Suprapubic skin (tissue), 4 donors: ENCODE measurements around the gene DDX31. TPM values are rescaled to one million over a fixed set of nuclear protein-coding genes. Genes with fewer than 3 reads are reported as not detected.
"Not testable (repeated sequence)": the region's sequence is repeated elsewhere in the genome, so short reads cannot be mapped to it uniquely, and the experiment has no call there.

Source experiments
- DNase-seq, 2 donors: peaks; one replicate each; pipeline ENCODE4 v3.0.0-alpha.2; 2019; ENCODE audit warnings: low spot score in 2 of 2
- H3K27ac ChIP-seq: fragments of 200-600 bp; sonication (generic); one replicate; pipeline ENCODE4 v1.5.1; 2019
- H3K27me3 ChIP-seq: fragments of 200-600 bp; sonication (generic); one replicate; pipeline ENCODE4 v1.5.1; 2019
- H3K36me3 ChIP-seq: fragments of 200-600 bp; sonication (generic); one replicate; pipeline ENCODE4 v1.5.1; 2019
- H3K4me1 ChIP-seq: fragments of 200-600 bp; sonication (generic); one replicate; pipeline ENCODE4 v1.5.1; 2019
- H3K4me3 ChIP-seq: fragments of 200-600 bp; sonication (generic); one replicate; pipeline ENCODE4 v1.5.1; 2019; ENCODE audit warnings: mild to moderate bottlenecking
- H3K9me3 ChIP-seq: fragments of 200-600 bp; sonication (generic); one replicate; pipeline ENCODE4 v1.5.1; 2019
- EP300 ChIP-seq: sonication (generic); formaldehyde crosslinking; IDR thresholded peaks from one replicate; pipeline ENCODE4 v1.6.1; 2017; ENCODE audit warnings: antibody characterized with exemption
- POLR2A ChIP-seq, 2 donors: fragments of 450-650 bp; IDR thresholded peaks; one replicate each; pipeline ENCODE4 v1.6.1; 2017; ENCODE audit warnings: antibody characterized with exemption in 2 of 2, mild to moderate bottlenecking in 2 of 2, moderate library complexity in 2 of 2
- POLR2AphosphoS5 ChIP-seq, 3 donors: sonication (generic); formaldehyde crosslinking; IDR thresholded peaks; one replicate each; pipeline ENCODE4 v1.6.1; 2017; ENCODE audit warnings: antibody characterized with exemption in 3 of 3
- whole genome bisulfite sequencing: methylation state at CpG from one replicate; pipeline ENCODE4 v1.1.5; 2018; 5-methylcytosine and 5-hydroxymethylcytosine counted together
- total RNA-seq, 4 donors: library from RNA; depleted of rRNA; stranded (reverse); fragments of >200 nt; gene quantifications; one replicate each; pipeline ENCODE4 v1.1.0, GENCODE V29; 2016
- TF ChIP-seq, protein P1 (sequence below), 2 donors: fragments of 200-600 bp in 1 of 2; fragments of 450-650 bp in 1 of 2; sonication (generic) in 1 of 2; IDR thresholded peaks; one replicate each; pipeline ENCODE4 v1.5.1; 2016 to 2019; ENCODE audit warnings: antibody characterized with exemption in 2 of 2, mild to moderate bottlenecking in 1 of 2, moderate library complexity in 1 of 2

Gene DDX31
- total RNA-seq = 10 to 100 TPM; 18.6 to 35.8 (median 20.5) TPM

- Histone ChIP-seq H3K4me1 (peaks cover 48% of the 10 kb centered on the region), H3K9me3 (no peaks in the 10 kb centered on the region), H3K4me3 (peak within 1 kb of the TSS; percentile 85), H3K27me3 (no peaks in the 10 kb centered on the region), H3K36me3 (no peaks in the 10 kb centered on the region), H3K27ac (peak within 1 kb of the TSS; percentile 99)
- TF ChIP-seq POLR2A (IDR thresholded peaks at IDR 0.05) (peak in 1 of 2 donors; percentile 54), POLR2AphosphoS5 (IDR thresholded peaks at IDR 0.05) (peak; percentile 26 to 77 (median 56))
- TF ChIP-seq, protein P1, sequence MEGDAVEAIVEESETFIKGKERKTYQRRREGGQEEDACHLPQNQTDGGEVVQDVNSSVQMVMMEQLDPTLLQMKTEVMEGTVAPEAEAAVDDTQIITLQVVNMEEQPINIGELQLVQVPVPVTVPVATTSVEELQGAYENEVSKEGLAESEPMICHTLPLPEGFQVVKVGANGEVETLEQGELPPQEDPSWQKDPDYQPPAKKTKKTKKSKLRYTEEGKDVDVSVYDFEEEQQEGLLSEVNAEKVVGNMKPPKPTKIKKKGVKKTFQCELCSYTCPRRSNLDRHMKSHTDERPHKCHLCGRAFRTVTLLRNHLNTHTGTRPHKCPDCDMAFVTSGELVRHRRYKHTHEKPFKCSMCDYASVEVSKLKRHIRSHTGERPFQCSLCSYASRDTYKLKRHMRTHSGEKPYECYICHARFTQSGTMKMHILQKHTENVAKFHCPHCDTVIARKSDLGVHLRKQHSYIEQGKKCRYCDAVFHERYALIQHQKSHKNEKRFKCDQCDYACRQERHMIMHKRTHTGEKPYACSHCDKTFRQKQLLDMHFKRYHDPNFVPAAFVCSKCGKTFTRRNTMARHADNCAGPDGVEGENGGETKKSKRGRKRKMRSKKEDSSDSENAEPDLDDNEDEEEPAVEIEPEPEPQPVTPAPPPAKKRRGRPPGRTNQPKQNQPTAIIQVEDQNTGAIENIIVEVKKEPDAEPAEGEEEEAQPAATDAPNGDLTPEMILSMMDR (IDR thresholded peaks at IDR 0.05) = no peak
- peak; percentile 91 to 92 for DNase-seq
- WGBS = 0% methylated on average over 55 of the region's 77 CpGs
Measured at GRCh38 chr9:132669698-132670456, at the start of gene DDX31. Gene DDX31, minus strand, starts transcription at chr9:132669983. Its CDS starts 49 bp downstream, at chr9:132669934.

DNA sequence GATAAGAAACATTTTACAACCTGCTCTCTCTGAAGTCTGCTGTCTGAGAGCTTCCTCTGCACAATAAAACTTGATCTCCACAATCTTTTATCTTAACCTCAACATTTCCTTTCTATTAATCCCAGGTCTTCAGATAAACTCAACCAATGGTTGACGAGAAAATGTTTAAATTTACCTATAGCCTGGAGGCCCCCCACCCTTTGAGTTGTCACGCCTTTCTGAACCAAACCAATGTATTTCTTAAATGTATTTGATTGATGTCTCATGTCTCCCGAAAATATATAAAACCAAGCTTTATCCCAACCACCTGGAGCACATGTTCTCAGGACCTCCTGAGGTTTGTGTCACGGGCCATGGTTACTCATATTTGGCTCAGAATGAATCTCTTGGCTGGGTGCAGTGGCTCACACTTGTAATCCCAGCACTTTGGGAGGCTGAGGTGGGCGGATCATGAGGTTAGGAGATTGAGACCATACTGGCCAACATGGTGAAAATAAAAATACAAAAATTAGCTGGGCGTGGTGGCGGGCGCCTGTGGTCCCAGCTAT, 48.7 kb upstream of the DDX31 start:
- WGBS = 60% methylated on average over 8 of the region's 8 CpGs
- peak in 1 of 2 donors; percentile 4 for DNase-seq

DNA sequence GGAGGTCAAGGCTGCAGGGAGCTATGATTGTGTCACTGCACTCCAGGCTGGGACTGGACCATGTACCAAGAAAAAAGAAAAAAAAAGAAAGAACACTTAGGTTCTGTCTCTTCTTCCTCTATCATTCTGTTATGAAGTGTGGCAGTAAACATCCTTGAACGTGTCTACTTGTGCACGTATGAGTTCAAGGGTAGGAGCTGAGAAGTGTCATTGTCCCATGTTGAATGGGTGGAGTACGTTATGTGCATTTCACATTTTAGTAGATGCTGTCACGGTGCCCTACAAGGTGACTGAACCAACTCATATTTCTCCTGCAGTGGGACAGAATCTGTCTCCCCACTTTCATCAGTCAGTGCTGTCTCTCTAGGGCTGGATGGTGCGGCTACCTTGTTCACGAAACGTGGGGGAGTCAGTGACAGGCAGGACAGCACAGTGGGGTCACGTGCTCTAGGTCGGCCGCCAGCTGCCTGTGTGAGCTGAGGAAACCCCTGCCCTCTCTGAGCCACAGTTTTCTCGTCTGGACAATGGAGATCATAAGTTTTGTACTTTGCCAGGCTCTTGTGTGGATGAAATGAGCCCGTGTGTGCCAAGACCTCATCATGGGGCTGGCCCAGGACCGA, 47.7 kb upstream of the DDX31 start:
- DNase-seq = peak in 1 of 2 donors; percentile 68
- Histone ChIP-seq H3K4me3 (no peak overlapping the region), H3K27me3 (peaks cover 11% of the 10 kb centered on the region), H3K4me1 (no peaks in the 10 kb centered on the region), H3K36me3 (no peaks in the 10 kb centered on the region), H3K9me3 (no peaks in the 10 kb centered on the region), H3K27ac (no peak overlapping the region)
- TF ChIP-seq POLR2A (IDR thresholded peaks at IDR 0.05) (no peak), POLR2AphosphoS5 (IDR thresholded peaks at IDR 0.05) (no peak), EP300 (no peak)
- TF ChIP-seq, protein P1 (IDR thresholded peaks at IDR 0.05) = no peak
- WGBS = 74% methylated on average over 13 of the region's 13 CpGs

More for the DNA sequence above, 48.7 kb upstream of the DDX31 start:
- not testable (repeated sequence) for H3K4me1 ChIP-seq, H3K4me3 ChIP-seq, H3K9me3 ChIP-seq, H3K27ac ChIP-seq, H3K36me3 ChIP-seq
- peaks cover 11% of the 10 kb centered on the region for H3K27me3 ChIP-seq

GRCh38 chr9:132716007-132716406, 46.2 kb upstream of the DDX31 start:
- 81% methylated on average over 4 of the region's 4 CpGs for WGBS
- H3K27ac ChIP-seq = no peak overlapping the region
- no peak for TF ChIP-seq EP300
- no peak for TF ChIP-seq POLR2A (IDR thresholded peaks at IDR 0.05)
- TF ChIP-seq, protein P1 (IDR thresholded peaks at IDR 0.05) = no peak
- no peak for TF ChIP-seq POLR2AphosphoS5 (IDR thresholded peaks at IDR 0.05)

GRCh38 chr9:132712753-132713152, 43.0 kb upstream of the DDX31 start:
- TF ChIP-seq, protein P1 (IDR thresholded peaks at IDR 0.05) = no peak
- TF ChIP-seq EP300 (no peak), POLR2AphosphoS5 (IDR thresholded peaks at IDR 0.05) (no peak), POLR2A (IDR thresholded peaks at IDR 0.05) (no peak)
- WGBS = 80% methylated on average over 5 of the region's 5 CpGs
- Histone ChIP-seq H3K9me3 (no peaks in the 10 kb centered on the region), H3K36me3 (no peaks in the 10 kb centered on the region), H3K4me3 (no peak overlapping the region), H3K27ac (no peak overlapping the region), H3K27me3 (peaks cover 5% of the 10 kb centered on the region), H3K4me1 (no peaks in the 10 kb centered on the region)
- DNase-seq = no peak

More at GRCh38 chr9:132716007-132716406, 46.2 kb upstream of the DDX31 start:
- Histone ChIP-seq H3K27me3 (peaks cover 11% of the 10 kb centered on the region), H3K4me1 (no peaks in the 10 kb centered on the region), H3K4me3 (no peak overlapping the region), H3K36me3 (no peaks in the 10 kb centered on the region), H3K9me3 (no peaks in the 10 kb centered on the region)
- peak in 1 of 2 donors; percentile 26 for DNase-seq
